T-cell (primary cell): ENCODE measurements around the gene ZNF480. TPM values are rescaled to one million over a fixed set of nuclear protein-coding genes. Genes with fewer than 3 reads are reported as not detected.
A peak's percentile ranks its signal among the peaks of the same experiment; 100 is the strongest.

Source experiments
- ATAC-seq, 4 experiments: fragments of 200-7000 bp in 3 of 4; fragments of 150-1000 bp in 1 of 4; cut with Tn5 transposase; replicated peaks in 1 of 4; 1 replicate in 3 of 4; 2 replicates in 1 of 4; pipeline ENCODE4 v1.10.0; 2021; ENCODE audit warnings: moderate library complexity in 3 of 4, mild to moderate bottlenecking in 2 of 4, moderate number of reproducible peaks in 1 of 4
- CTCF ChIA-PET, 2 donors: fragments of 300-600 bp; sonication (Branson Sonifier 250); formaldehyde crosslinking; loops; one replicate each; lab custom pipeline; 2022; ENCODE audit warnings: antibody characterized with exemption in 2 of 2; lab: Charles Lee
- POLR2A ChIA-PET, 2 donors: fragments of 300-600 bp; sonication (Branson Sonifier 250); formaldehyde crosslinking; loops; one replicate each; lab custom pipeline; 2022; ENCODE audit warnings: antibody characterized with exemption in 2 of 2; lab: Charles Lee
- DNase-seq, 35 experiments: peaks; one replicate each; pipeline versions ENCODE4 v3.0.0 to v3.0.0-alpha.2; 2013 to 2023
- H3K27ac ChIP-seq: one replicate; pipeline ENCODE4 v1.5.1; 2013; ENCODE audit warnings: low read length
- H3K27me3 ChIP-seq, 2 experiments: replicated peaks in 1 of 2; 1 replicate in 1 of 2; 2 replicates in 1 of 2; pipeline versions ENCODE4 v1.6.1 to v1.7.0; 2013; ENCODE audit warnings: low read length in 1 of 2, mixed read lengths in 1 of 2; ENCODE audit not compliant: control insufficient read depth in 2 of 2, insufficient read depth in 2 of 2; ENCODE audit errors: extremely low read depth in 1 of 2
- H3K36me3 ChIP-seq, 2 donors: 1 replicate in 1 of 2; 2 replicates in 1 of 2; pipeline versions ENCODE4 v1.6.1 to v1.7.0; 2013; ENCODE audit warnings: low read length in 1 of 2; ENCODE audit not compliant: control insufficient read depth in 2 of 2, insufficient read depth in 1 of 2; ENCODE audit errors: extremely low read depth in 1 of 2
- H3K4me1 ChIP-seq, 2 experiments: 1 replicate in 1 of 2; 2 replicates in 1 of 2; pipeline versions ENCODE4 v1.6.1 to v1.7.0; 2013; ENCODE audit warnings: low read length in 2 of 2, mixed read lengths in 1 of 2; ENCODE audit not compliant: insufficient read depth in 2 of 2, control insufficient read depth in 1 of 2; ENCODE audit errors: extremely low read depth in 1 of 2
- H3K4me3 ChIP-seq, 2 donors: 1 replicate in 1 of 2; 2 replicates in 1 of 2; pipeline versions ENCODE4 v1.5.1 to v1.7.0; 2013; ENCODE audit warnings: mild to moderate bottlenecking in 2 of 2, low read length in 1 of 2, moderate library complexity in 1 of 2; ENCODE audit not compliant: control insufficient read depth in 1 of 2; ENCODE audit errors: extremely low read depth in 1 of 2
- H3K9me3 ChIP-seq: 2 replicates; pipeline ENCODE4 v1.7.0; 2013
- H3K27ac Mint-ChIP-seq, 2 donors: one replicate each; pipeline ENCODE4 v1.8.0; 2020 to 2021; ENCODE audit warnings: mild to moderate bottlenecking in 2 of 2, mixed read lengths in 2 of 2
- H3K27me3 Mint-ChIP-seq, 2 donors: one replicate each; pipeline ENCODE4 v1.8.0; 2021 to 2022; ENCODE audit warnings: mixed read lengths in 2 of 2
- H3K36me3 Mint-ChIP-seq: one replicate; pipeline ENCODE4 v1.8.0; 2021; ENCODE audit warnings: mixed read lengths
- H3K4me1 Mint-ChIP-seq, 3 donors: one replicate each; pipeline ENCODE4 v1.8.0; 2020 to 2022; ENCODE audit warnings: mixed read lengths in 3 of 3, mild to moderate bottlenecking in 1 of 3
- H3K4me3 Mint-ChIP-seq, 3 donors: one replicate each; pipeline ENCODE4 v1.8.0; 2020 to 2022; ENCODE audit warnings: mild to moderate bottlenecking in 3 of 3, mixed read lengths in 3 of 3, moderate library complexity in 3 of 3
- H3K9me3 Mint-ChIP-seq, 3 donors: one replicate each; pipeline ENCODE4 v1.8.0; 2020 to 2022; ENCODE audit warnings: mixed read lengths in 3 of 3
- WGBS: methylation state at CpG from one replicate; pipeline ENCODE4 v1.1.5; 2013; ENCODE audit warnings: missing lambda C conversion rate; ENCODE audit not compliant: insufficient coverage; 5-methylcytosine and 5-hydroxymethylcytosine counted together
- total RNA-seq, 35 experiments: library from RNA in 6 of 35; stranded (reverse) in 6 of 35; fragments of 120-200 nt in 1 of 35; gene quantifications; one replicate each; pipeline versions ENCODE4 v1.2.1 to v1.2.4 and lab custom pipeline; 2013 to 2026

ZNF480 gene
- total RNA-seq, 5 donors from 2014 or later (not counting 1 experiment from before 2014, with no cell fraction given) = 9.3 to 22.1 (median 18.9) TPM

DNA sequence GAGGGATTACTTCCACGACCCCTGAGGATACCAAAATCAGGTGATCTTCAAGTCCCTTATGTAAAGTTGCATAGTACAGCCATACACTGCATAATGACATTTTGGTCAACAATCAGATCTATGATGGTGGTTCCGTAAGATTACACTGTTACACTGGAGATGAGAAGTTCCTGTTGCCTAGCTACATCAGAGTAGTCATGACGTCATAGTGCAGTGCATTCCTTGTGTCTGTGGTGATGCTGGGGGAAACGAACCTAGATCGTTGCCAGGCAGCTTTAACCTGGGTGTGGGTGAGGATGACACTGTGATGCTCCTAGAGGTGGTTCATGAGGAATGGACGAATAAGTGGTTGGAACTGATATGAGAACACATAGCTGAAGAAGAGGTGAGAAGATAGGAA lies 48.2 kb downstream of the ZNF480 start:
- Histone ChIP-seq H3K27me3 (no peaks in the 10 kb centered on the region), H3K36me3 (no peaks in the 10 kb centered on the region), H3K9me3 (no peaks in the 10 kb centered on the region), H3K27ac (no peak overlapping the region), H3K4me1 (no peaks in the 10 kb centered on the region), H3K4me3 (no peak overlapping the region)
- no peak for DNase-seq
- H3K27me3 Mint-ChIP-seq = no peaks in the 10 kb centered on the region
- WGBS = 82% methylated on average over 5 of the region's 6 CpGs
- POLR2A ChIA-PET = no interaction called here
- peaks cover 0 to 2% (median 0%) of the 10 kb centered on the region in 3 donors for H3K4me1 Mint-ChIP-seq
- no peak overlapping the region for H3K4me3 Mint-ChIP-seq
- no peak for ATAC-seq
- H3K36me3 Mint-ChIP-seq = peaks cover 19% of the 10 kb centered on the region
- CTCF ChIA-PET = interaction anchor here in 1 of 2 donors (1.2 kb wide), 1 partner anchor 404 kb away, joined by 3 read pairs; no protein-coding TSS in a partner anchor
- no peak overlapping the region for H3K27ac Mint-ChIP-seq
- H3K9me3 Mint-ChIP-seq = peaks cover 4 to 14% (median 11%) of the 10 kb centered on the region in 3 donors

DNA sequence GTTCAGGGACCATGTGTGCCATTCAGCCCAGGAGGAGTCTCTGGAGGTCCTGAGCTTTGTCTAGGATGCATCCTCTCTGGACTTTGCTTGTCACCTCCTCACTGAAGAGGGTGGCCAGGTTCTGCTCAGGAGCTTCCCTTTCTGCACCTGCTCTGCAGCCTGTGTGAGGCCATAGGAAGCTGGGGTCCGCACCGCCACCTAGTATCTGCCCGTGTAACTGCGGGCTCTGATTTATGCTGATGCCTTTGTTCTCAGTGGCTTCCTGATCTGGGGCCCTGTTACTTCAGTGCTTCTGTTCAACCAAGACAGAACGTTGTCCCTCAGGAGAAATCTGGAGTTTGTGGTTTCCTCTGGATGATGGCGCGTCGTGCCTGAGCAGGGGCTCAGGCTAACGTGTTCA lies 54.5 kb downstream of the ZNF480 start:
- ChIA-PET CTCF (no interaction called here), POLR2A (no interaction called here)
- no peak overlapping the region for H3K4me3 Mint-ChIP-seq
- H3K9me3 Mint-ChIP-seq = peaks cover 10 to 40% (median 39%) of the 10 kb centered on the region in 3 donors
- DNase-seq = no peak
- peaks cover 3% of the 10 kb centered on the region for H3K9me3 ChIP-seq
- no peaks in the 10 kb centered on the region for H3K4me1 ChIP-seq
- H3K27ac ChIP-seq = no peak overlapping the region
- no peaks in the 10 kb centered on the region for H3K27me3 ChIP-seq
- peaks cover 0 to 6% of the 10 kb centered on the region in 2 donors for H3K36me3 ChIP-seq
- no peak overlapping the region for H3K27ac Mint-ChIP-seq
- peak overlapping the region in 1 of 2 donors; percentile 15 for H3K4me3 ChIP-seq
- H3K4me1 Mint-ChIP-seq = no peaks in the 10 kb centered on the region
- ATAC-seq = no peak
- H3K27me3 Mint-ChIP-seq = no peaks in the 10 kb centered on the region
- WGBS = 87% methylated on average over 9 of the region's 9 CpGs
- H3K36me3 Mint-ChIP-seq = peaks cover 65% of the 10 kb centered on the region

DNA sequence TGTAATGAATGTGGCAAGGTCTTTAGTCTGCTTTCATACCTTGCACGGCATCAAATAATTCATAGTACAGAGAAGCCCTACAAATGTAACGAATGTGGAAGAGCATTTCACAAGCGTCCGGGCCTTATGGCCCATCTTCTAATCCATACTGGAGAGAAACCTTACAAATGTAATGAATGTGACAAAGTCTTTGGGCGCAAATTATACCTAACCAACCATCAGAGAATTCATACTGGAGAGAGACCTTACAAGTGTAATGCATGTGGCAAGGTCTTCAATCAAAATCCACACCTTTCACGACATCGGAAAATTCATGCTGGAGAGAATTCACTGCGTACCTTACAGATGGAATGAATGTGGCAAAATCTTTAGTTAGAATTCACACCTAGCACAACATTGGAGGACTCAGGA lies 69.5 kb downstream of the ZNF480 start:
- H3K4me3 ChIP-seq = no peak overlapping the region
- WGBS = 100% methylated on average over 3 of the region's 8 CpGs
- H3K4me1 Mint-ChIP-seq = peaks cover 13 to 15% (median 14%) of the 10 kb centered on the region in 3 donors
- H3K27ac Mint-ChIP-seq = no peak overlapping the region
- H3K9me3 Mint-ChIP-seq = peaks cover 20 to 43% (median 38%) of the 10 kb centered on the region in 3 donors
- no peaks in the 10 kb centered on the region for H3K27me3 Mint-ChIP-seq
- DNase-seq = no peak
- no peak overlapping the region for H3K27ac ChIP-seq
- CTCF ChIA-PET = no interaction called here
- no peak for ATAC-seq
- peaks cover 15% of the 10 kb centered on the region for H3K9me3 ChIP-seq
- H3K27me3 ChIP-seq = no peaks in the 10 kb centered on the region
- H3K4me1 ChIP-seq = peaks cover 2 to 17% of the 10 kb centered on the region in 2 experiments
- H3K4me3 Mint-ChIP-seq = no peak overlapping the region
- no peaks in the 10 kb centered on the region for H3K36me3 ChIP-seq
- H3K36me3 Mint-ChIP-seq = peaks cover 48% of the 10 kb centered on the region
- POLR2A ChIA-PET = no interaction called here

DNA sequence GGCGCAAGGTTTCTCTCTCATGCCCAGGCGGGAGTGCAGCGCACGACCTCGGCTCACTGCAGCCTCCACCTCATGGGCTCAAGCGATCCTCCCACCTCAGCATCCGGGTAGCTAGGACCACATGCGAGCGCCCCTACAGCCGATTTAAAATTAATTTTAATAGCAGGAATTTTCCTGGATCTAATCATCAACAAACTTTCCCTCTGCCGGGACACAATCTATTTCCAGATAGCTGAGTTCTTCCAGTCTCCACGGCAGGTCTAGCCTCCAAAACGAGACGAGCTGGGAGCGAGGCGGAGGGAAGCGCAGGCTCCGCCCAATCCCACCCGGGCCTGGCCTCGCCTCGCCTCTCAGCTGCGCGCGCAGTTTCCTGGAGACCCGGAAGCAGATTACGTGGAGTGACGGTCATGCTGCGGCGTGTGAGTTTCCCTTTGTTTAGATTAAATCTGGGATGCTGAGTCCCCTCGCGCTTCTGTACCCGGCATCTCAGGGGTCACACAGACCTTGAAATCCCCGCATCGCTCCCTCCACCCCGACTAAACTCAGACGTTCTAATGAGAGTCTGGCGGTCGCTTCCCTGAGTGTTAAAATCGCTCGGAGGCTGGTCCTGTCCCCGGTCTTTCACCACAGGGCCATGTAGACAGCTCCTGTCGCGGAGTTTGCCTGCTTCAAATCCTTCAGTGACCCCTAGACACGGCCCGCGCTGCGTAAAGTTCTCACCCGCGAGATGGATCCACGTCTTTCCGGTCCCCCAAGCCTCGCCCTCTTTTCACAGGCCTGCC lies 72.8 kb downstream of the ZNF480 start, which contains the start of gene ZNF880:
Gene ZNF880 (plus strand): TSS at position 365 of the 782 bp plus-strand sequence. CDS start 43 bp downstream, at position 408.
- H3K4me3 Mint-ChIP-seq = peak within 1 kb of the TSS; percentile 91 to 93 (median 93)
- H3K27me3 ChIP-seq = no peaks in the 10 kb centered on the region
- H3K27ac Mint-ChIP-seq = peak within 1 kb of the TSS; percentile 94 to 95
- H3K27me3 Mint-ChIP-seq = no peaks in the 10 kb centered on the region
- H3K36me3 Mint-ChIP-seq = peaks cover 58% of the 10 kb centered on the region
- peak; percentile 75 to 94 (median 89) for DNase-seq
- WGBS = 8% methylated on average over 37 of the region's 52 CpGs
- peaks cover 11 to 46% (median 43%) of the 10 kb centered on the region in 3 donors for H3K9me3 Mint-ChIP-seq
- H3K4me1 ChIP-seq = peaks cover 2 to 17% of the 10 kb centered on the region in 2 experiments
- CTCF ChIA-PET = interaction anchor here in 1 of 2 donors (0.7 kb wide), 2 partner anchors 44 to 1608 kb away, joined by 3 read pairs; no protein-coding TSS in a partner anchor
- H3K4me3 ChIP-seq = peak within 1 kb of the TSS; percentile 83 to 96
- ATAC-seq = peak; percentile 97 to 100 (median 98)
- POLR2A ChIA-PET = interaction anchor here in 1 of 2 donors (0.7 kb wide), 1 partner anchor 567 kb away, joined by 13 read pairs; no protein-coding TSS in a partner anchor
- peaks cover 3% of the 10 kb centered on the region for H3K9me3 ChIP-seq
- peak within 1 kb of the TSS; percentile 100 for H3K27ac ChIP-seq
- peaks cover 15% of the 10 kb centered on the region in 2 donors for H3K36me3 ChIP-seq
- H3K4me1 Mint-ChIP-seq = peaks cover 13 to 17% (median 14%) of the 10 kb centered on the region in 3 donors

DNA sequence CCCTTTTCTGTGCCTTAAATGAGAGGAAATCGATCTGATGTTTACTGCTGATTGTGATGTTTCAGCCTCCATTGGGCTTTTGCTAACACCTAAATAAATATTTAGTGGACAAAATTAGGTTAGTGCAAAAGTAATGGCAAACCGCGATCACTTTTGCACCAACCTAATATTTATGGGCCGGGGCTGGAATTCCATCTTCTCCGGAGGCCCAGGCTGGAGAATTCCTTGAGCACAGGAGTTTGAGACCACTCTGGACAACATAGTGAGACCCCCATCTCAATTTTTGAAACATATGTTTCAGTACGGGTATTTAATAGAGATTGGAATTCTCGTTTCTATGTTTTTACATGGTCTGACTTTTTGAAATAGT lies 73.4 kb downstream of the ZNF480 start:
- H3K27ac Mint-ChIP-seq = peak overlapping the region; percentile 94 to 95
- no peaks in the 10 kb centered on the region for H3K27me3 Mint-ChIP-seq
- WGBS = 100% methylated on average over 2 of the region's 7 CpGs
- peaks cover 3% of the 10 kb centered on the region for H3K9me3 ChIP-seq
- peaks cover 62% of the 10 kb centered on the region for H3K36me3 Mint-ChIP-seq
- H3K9me3 Mint-ChIP-seq = peaks cover 10 to 47% (median 45%) of the 10 kb centered on the region in 3 donors
- H3K36me3 ChIP-seq = peaks cover 16 to 17% of the 10 kb centered on the region in 2 donors
- peak overlapping the region; percentile 100 for H3K27ac ChIP-seq
- CTCF ChIA-PET = no interaction called here
- no peak for DNase-seq
- H3K27me3 ChIP-seq = no peaks in the 10 kb centered on the region
- POLR2A ChIA-PET = no interaction called here
- H3K4me3 Mint-ChIP-seq = peak overlapping the region; percentile 91 to 93 (median 93)
- H3K4me1 ChIP-seq = peaks cover 2 to 17% of the 10 kb centered on the region in 2 experiments
- H3K4me1 Mint-ChIP-seq = peaks cover 13 to 17% (median 14%) of the 10 kb centered on the region in 3 donors
- H3K4me3 ChIP-seq = peak overlapping the region; percentile 83 to 96
- no peak for ATAC-seq
